HepG2 (cell line): Measurements from ENCODE around the gene SPTBN4. TPM values are rescaled to one million over a fixed set of nuclear protein-coding genes. Genes with fewer than 3 reads are reported as not detected.
A peak's percentile ranks its signal among the peaks of the same experiment; 100 is the strongest.
"Not testable (repeated sequence)": the region's sequence is repeated elsewhere in the genome, so short reads cannot be mapped to it uniquely, and the experiment has no call there.

Source experiments
- ATAC-seq: fragments of 200-7000 bp; cut with Tn5 transposase; 3 replicates; pipeline ENCODE4 v1.9.1; 2020; ENCODE audit warnings: mild to moderate bottlenecking, moderate library complexity
- BruUV-seq: library from RNA; stranded (reverse); fragments of 400-500 nt; replicated peaks from 2 replicates; lab custom pipeline; 2021; lab: Mats Ljungman, UMichigan
- CTCF ChIA-PET: fragments of 300-600 bp; formaldehyde crosslinking; extraction: SDS; loops from one replicate; lab custom pipeline; 2021; ENCODE audit warnings: low total read pairs, inconsistent platforms, low intra/inter-chr PET ratio; lab: Yijun Ruan, JAX
- POLR2A ChIA-PET: fragments of 350-600 bp; sonication (Branson Sonifier 250); formaldehyde crosslinking; loops from one replicate; lab custom pipeline; 2020; ENCODE audit warnings: antibody characterized with exemption, inconsistent platforms; lab: Yijun Ruan, JAX
- DNase-seq: peaks from one replicate; pipeline ENCODE4 v3.0.0-alpha.2; 2015; ENCODE audit warnings: low spot score
- FAIRE-seq: peaks from 3 replicates; lab custom pipeline; 2011; peaks lifted over from hg19 to GRCh38; lab: Jason Lieb, UNC
- H2AFZ ChIP-seq: one replicate; pipeline ENCODE4 v1.6.1; 2011; ENCODE audit warnings: low read length, inconsistent platforms
- H3K27ac ChIP-seq: fragments of 300-600 bp; 3 replicates; pipeline ENCODE4 v1.8.0; 2011; ENCODE audit warnings: mixed run types, mild to moderate bottlenecking, mixed read lengths, low read length, inconsistent platforms; ENCODE audit not compliant: insufficient read depth; ENCODE audit errors: extremely low read length
- H3K27me3 ChIP-seq, 2 experiments: fragments of 200-600 bp in 1 of 2; 2 replicates in 1 of 2; 3 replicates in 1 of 2; pipeline versions ENCODE4 v1.6.0 to v1.8.0; 2011; ENCODE audit warnings: low read length in 2 of 2, mild to moderate bottlenecking in 2 of 2, moderate library complexity in 2 of 2, inconsistent platforms in 1 of 2; ENCODE audit not compliant: insufficient read depth in 2 of 2, control insufficient read depth in 1 of 2
- H3K36me3 ChIP-seq, 2 experiments: fragments of 200-600 bp in 1 of 2; replicated peaks in 1 of 2; 2 replicates in 1 of 2; 3 replicates in 1 of 2; pipeline versions ENCODE4 v1.5.1 to v1.8.0; 2011; ENCODE audit warnings: low read length in 2 of 2, inconsistent platforms in 1 of 2; ENCODE audit not compliant: insufficient read depth in 2 of 2, control insufficient read depth in 1 of 2
- H3K4me1 ChIP-seq: 2 replicates; pipeline ENCODE4 v1.5.1; 2012; ENCODE audit warnings: low read length, inconsistent platforms; ENCODE audit not compliant: insufficient read depth
- H3K4me2 ChIP-seq: 2 replicates; pipeline ENCODE4 v1.6.0; 2011; ENCODE audit warnings: low read depth, low read length, inconsistent platforms
- H3K4me3 ChIP-seq, 3 experiments: fragments of 200-600 bp in 1 of 3; sonication (generic), shearing (Covaris generic) in 1 of 3; replicated peaks in 1 of 3; 2 replicates each; pipeline ENCODE4 v1.5.1; 2011 to 2016; ENCODE audit warnings: low read length in 3 of 3, inconsistent platforms in 2 of 3, low read depth in 2 of 3, mild to moderate bottlenecking in 2 of 3, control low read depth in 1 of 3, mixed read lengths in 1 of 3; ENCODE audit not compliant: insufficient read depth in 1 of 3
- H3K79me2 ChIP-seq: one replicate; pipeline ENCODE4 v1.6.1; 2011; ENCODE audit warnings: low read length, inconsistent platforms; ENCODE audit not compliant: insufficient read depth
- H3K9ac ChIP-seq: 2 replicates; pipeline ENCODE4 v1.6.0; 2011; ENCODE audit warnings: mild to moderate bottlenecking, low read depth, low read length, inconsistent platforms; ENCODE audit not compliant: insufficient read depth
- H3K9me3 ChIP-seq: 2 replicates; pipeline ENCODE4 v1.5.1; 2012; ENCODE audit warnings: mild to moderate bottlenecking, low read length
- H4K20me1 ChIP-seq: 2 replicates; pipeline ENCODE4 v1.6.0; 2011; ENCODE audit warnings: inconsistent platforms, mild to moderate bottlenecking, low read length, moderate library complexity; ENCODE audit not compliant: insufficient read depth
- ATF7 ChIP-seq, 2 experiments: fragments of 450-650 bp in 1 of 2; sonication (generic) in 1 of 2; formaldehyde crosslinking in 1 of 2; IDR thresholded peaks; 2 replicates each; pipeline versions ENCODE4 v1.4.0 to v1.6.1; 2016 to 2020; ENCODE audit warnings: antibody characterized with exemption in 1 of 2, mild to moderate bottlenecking in 1 of 2, missing genetic modification reagents in 1 of 2
- EHMT2 ChIP-seq: fragments of 200-600 bp; sonication (generic); IDR thresholded peaks from 2 replicates; pipeline ENCODE4 v1.7.0; 2017; ENCODE audit warnings: antibody characterized with exemption, low read depth, low read length, borderline replicate concordance
- EP300 ChIP-seq, 3 experiments: sonication (generic) in 1 of 3; formaldehyde crosslinking in 1 of 3; IDR thresholded peaks; 2 replicates each; pipeline versions ENCODE4 v1.5.1 to v1.6.1; 2011 to 2020; ENCODE audit warnings: low read depth in 2 of 3, low read length in 2 of 3, borderline replicate concordance in 1 of 3, improper control_type of control experiment in 1 of 3, mild to moderate bottlenecking in 1 of 3, missing genetic modification reagents in 1 of 3, moderate library complexity in 1 of 3
- LCORL ChIP-seq, 2 experiments: fragments of 450-650 bp in 1 of 2; sonication (generic) in 1 of 2; formaldehyde crosslinking in 1 of 2; IDR thresholded peaks; 2 replicates each; pipeline versions ENCODE4 v1.5.0 to v1.6.1; 2017 to 2020; ENCODE audit warnings: antibody characterized with exemption in 1 of 2, missing genetic modification reagents in 1 of 2
- MBD4 ChIP-seq: IDR thresholded peaks from 2 replicates; pipeline ENCODE4 v1.6.1; 2012; ENCODE audit warnings: low read length, inconsistent platforms, borderline replicate concordance
- MIXL1 ChIP-seq: IDR thresholded peaks from 2 replicates; pipeline ENCODE4 v1.6.1; 2016
- SOX13 ChIP-seq, 3 experiments: fragments of 450-650 bp in 1 of 3; sonication (generic) in 1 of 3; formaldehyde crosslinking in 1 of 3; IDR thresholded peaks in 2 of 3; conservative IDR thresholded peaks in 1 of 3; 2 replicates each; pipeline versions ENCODE4 v1.5.0 to v1.6.1; 2016 to 2020; ENCODE audit warnings: antibody characterized with exemption in 1 of 3, mild to moderate bottlenecking in 1 of 3, missing compliant biosample characterization in 1 of 3, missing genetic modification reagents in 1 of 3, moderate library complexity in 1 of 3
- SRSF1 ChIP-seq: fragments of 200-400 bp; formaldehyde crosslinking; optimal IDR thresholded peaks from 2 replicates; pipeline ENCODE3; 2017; ENCODE audit warnings: mild to moderate bottlenecking, low read depth, low read length, moderate library complexity
- ZBTB38 ChIP-seq: sonication (generic); formaldehyde crosslinking; IDR thresholded peaks from 2 replicates; pipeline ENCODE4 v1.5.1; 2020; ENCODE audit warnings: mild to moderate bottlenecking, missing genetic modification reagents
- ZBTB8A ChIP-seq: sonication (generic); formaldehyde crosslinking; IDR thresholded peaks from 2 replicates; pipeline ENCODE4 v1.4.0; 2020; ENCODE audit warnings: mild to moderate bottlenecking, low read depth, missing genetic modification reagents, borderline replicate concordance
- ZMYM2 ChIP-seq: sonication (generic); formaldehyde crosslinking; IDR thresholded peaks from 2 replicates; pipeline ENCODE4 v1.8.0; 2022; ENCODE audit warnings: mild to moderate bottlenecking, missing genetic modification reagents
- ZNF230 ChIP-seq: sonication (generic); formaldehyde crosslinking; IDR thresholded peaks from 2 replicates; pipeline ENCODE4 v1.4.0; 2020; ENCODE audit warnings: mild to moderate bottlenecking, missing genetic modification reagents
- ZNF446 ChIP-seq: sonication (generic); formaldehyde crosslinking; IDR thresholded peaks from 2 replicates; pipeline ENCODE4 v1.5.0; 2020; ENCODE audit warnings: mild to moderate bottlenecking, missing genetic modification reagents
- ZNF557 ChIP-seq: sonication (generic); formaldehyde crosslinking; IDR thresholded peaks from 2 replicates; pipeline ENCODE4 v1.4.0; 2020; ENCODE audit warnings: missing genetic modification reagents
- ZNF747 ChIP-seq: sonication (generic); formaldehyde crosslinking; IDR thresholded peaks from 2 replicates; pipeline ENCODE4 v1.8.1; 2023; ENCODE audit warnings: missing genetic modification reagents, mild to moderate bottlenecking, borderline replicate concordance
- WGBS: methylation state at CpG from one replicate; pipeline ENCODE4 v1.1.6; 2017; ENCODE audit warnings: low lambda C conversion rate; 5-methylcytosine and 5-hydroxymethylcytosine counted together
- in situ Hi-C: cut with HindIII; loops from 2 replicates; pipeline ENCODE4 v1.10.0; 2017; ENCODE audit warnings: low pct_unique_long_range_greater_than_20kb; ENCODE audit not compliant: extremely low pct_ligation_motif_present
- intact Hi-C: fragments of 100-400 bp; cut with micrococcal nuclease; formaldehyde crosslinking; loops from one replicate; pipeline ENCODE4 v1.10.0; 2022; ENCODE audit not compliant: unreplicated experiment
- polyA plus RNA-seq, 8 experiments: library from polyadenylated mRNA; depleted of rRNA in 3 of 8; stranded (reverse) in 7 of 8; unstranded in 1 of 8; fragments of >200 nt; fragmentation: Illumina TruSeq in 4 of 8; extraction: Trizol in 4 of 8; gene quantifications; 2 replicates each; pipeline versions ENCODE4 v1.2.1 to v1.2.3, GENCODE V29; 2011 to 2016; ENCODE audit warnings: low read depth in 4 of 8, missing spikeins in 1 of 8, mixed read lengths in 1 of 8; ENCODE audit not compliant: insufficient read depth in 1 of 8
- total RNA-seq, 5 experiments: library from RNA; depleted of rRNA; stranded (reverse); fragments of >200 nt; fragmentation: Illumina TruSeq; extraction: Trizol; gene quantifications; 2 replicates each; pipeline ENCODE4 v1.2.3, GENCODE V29; 2016; ENCODE audit warnings: low read depth in 1 of 5
- TF ChIP-seq, protein P1 (sequence below): sonication (generic); formaldehyde crosslinking; IDR thresholded peaks from 2 replicates; pipeline ENCODE4 v1.8.0; 2022; ENCODE audit warnings: missing genetic modification reagents, low read depth, mild to moderate bottlenecking, borderline replicate concordance

Gene SPTBN4
- total and polyA plus RNA-seq, 2 of the 13 experiments (the other 11 are each of a cell fraction or from before 2014, with no cell fraction given), result 0.11 TPM

- TF ChIP-seq ZMYM2 (CRISPR knock-in tag), result no peak
- TF ChIP-seq SRSF1, result no peak
- TF ChIP-seq ZNF230 (CRISPR knock-in tag), result no peak
- TF ChIP-seq LCORL (IDR thresholded peaks at IDR 0.05), result no peak
- TF ChIP-seq LCORL (CRISPR knock-in tag; IDR thresholded peaks at IDR 0.05), result no peak
Measured at GRCh38 chr19:40453151-40453735, 13.6 kb upstream of the SPTBN4 start (continued).

DNA sequence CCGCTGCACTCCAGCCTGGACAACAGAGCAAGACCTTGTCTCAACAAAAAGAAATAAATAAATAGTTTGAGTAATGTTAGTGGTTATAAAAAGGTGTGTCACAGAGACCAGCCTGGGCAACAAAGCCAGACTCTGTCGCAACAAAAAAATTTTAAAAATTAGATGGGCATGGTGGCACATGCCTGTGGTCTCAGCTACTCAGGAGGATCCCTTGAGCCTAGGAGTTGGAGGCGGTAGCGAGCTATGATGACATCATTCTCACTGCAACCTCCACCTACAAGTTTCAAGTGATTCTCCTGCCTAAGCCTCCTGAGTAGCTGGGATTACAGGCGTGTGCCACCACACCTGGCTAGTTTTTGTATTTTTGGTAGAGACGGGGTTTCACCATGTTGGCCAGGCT lies 12.9 kb upstream of the SPTBN4 start:
- H3K27me3 ChIP-seq; CTCF ChIA-PET; H3K36me3 ChIP-seq; H3K79me2 ChIP-seq; H3K4me3 ChIP-seq; intact Hi-C loops; H3K9me3 ChIP-seq; DNase-seq; BruUV-seq; H4K20me1 ChIP-seq; ATAC-seq; FAIRE-seq; H3K27ac ChIP-seq; H2AFZ ChIP-seq; H3K9ac ChIP-seq; in situ Hi-C loops; H3K4me2 ChIP-seq; TF ChIP-seq ATF7 (CRISPR knock-in tag; IDR thresholded peaks at IDR 0.05): not testable (repeated sequence)
- POLR2A ChIA-PET, result interaction anchor here (1.4 to 2.4 kb wide), 2 partner anchors 11 kb away, joined by 4 to 10 read pairs; partner anchors contain the start of gene BLVRB
- WGBS, result 96% methylated on average over 4 of the region's 6 CpGs
- peak; percentile 82 for TF ChIP-seq ATF7 (IDR thresholded peaks at IDR 0.05)
- peaks cover 19% of the 10 kb centered on the region for H3K4me1 ChIP-seq

DNA sequence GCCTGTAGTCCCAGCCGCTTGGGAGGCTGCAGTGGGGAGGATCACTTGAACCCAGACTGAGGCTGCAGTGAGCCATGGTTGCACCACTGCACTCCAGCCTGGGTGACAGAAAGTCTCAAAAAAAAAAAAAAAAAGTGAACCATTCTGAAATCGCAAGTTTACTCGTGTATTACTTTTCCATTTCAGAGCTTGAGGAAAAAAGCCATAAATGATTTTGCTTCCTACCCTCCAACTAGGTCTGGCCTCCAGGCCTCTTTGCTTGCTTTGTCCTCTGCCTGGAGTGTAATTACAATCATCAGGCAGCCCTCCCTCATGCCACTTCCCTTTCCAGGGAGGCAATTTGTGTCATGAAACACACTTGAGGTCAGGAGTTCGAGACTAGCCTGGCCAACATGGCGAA lies 9.8 kb upstream of the SPTBN4 start:
- intact Hi-C loops (no loop called here), in situ Hi-C loops (no loop called here)
- Histone ChIP-seq H3K4me1 (peaks cover 31% of the 10 kb centered on the region), H3K27ac (no peak overlapping the region), H3K36me3 (0 out of 5 replicates have a peak, but pooled peaks cover 0 to 2% of the 10 kb centered on the region in 2 experiments), H3K4me3 (no peak overlapping the region), H2AFZ (no peak overlapping the region), H3K4me2 (no peak overlapping the region), H3K9ac (no peak overlapping the region), H4K20me1 (no peaks in the 10 kb centered on the region), H3K27me3 (no peaks in the 10 kb centered on the region), H3K9me3 (no peaks in the 10 kb centered on the region), H3K79me2 (no peaks in the 10 kb centered on the region)
- POLR2A ChIA-PET, result no interaction called here
- BruUV-seq, result no TSS peak
- no peak for FAIRE-seq
- CTCF ChIA-PET, result no interaction called here
- no peak for ATAC-seq
- no peak for DNase-seq
- 98% methylated on average over 5 of the region's 5 CpGs for WGBS
- TF ChIP-seq MIXL1, result no peak
- TF ChIP-seq, protein P1, sequence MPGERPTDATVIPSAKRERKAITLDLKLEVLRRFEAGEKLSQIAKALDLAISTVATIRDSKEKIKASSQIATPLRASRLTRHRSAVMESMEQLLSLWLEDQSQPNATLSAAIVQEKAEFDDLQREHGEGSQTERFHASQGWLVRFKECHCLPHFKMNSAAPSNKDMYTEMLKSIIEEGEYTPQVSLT, result no peak
- TF ChIP-seq ZBTB38 (CRISPR knock-in tag), result no peak
- no peak for TF ChIP-seq ZNF557
- TF ChIP-seq ZNF446, result no peak
- TF ChIP-seq MBD4, result no peak
- TF ChIP-seq SOX13 (IDR thresholded peaks at IDR 0.05), result no peak
- no peak for TF ChIP-seq SOX13 (CRISPR knock-in tag; conservative IDR thresholded peaks at IDR 0.05 in 1 of 2, IDR thresholded peaks at IDR 0.05 in 1 of 2)
- no peak for TF ChIP-seq EP300 (IDR thresholded peaks at IDR 0.05; ENCODE audit: low read depth in 2 of 2, low read length in 2 of 2)
- TF ChIP-seq EP300 (CRISPR knock-in tag; IDR thresholded peaks at IDR 0.05; ENCODE audit: borderline replicate concordance), result no peak
- no peak for TF ChIP-seq EHMT2
- TF ChIP-seq ZNF747 (CRISPR knock-in tag), result no peak
- TF ChIP-seq ZBTB8A (CRISPR knock-in tag), result no peak
